ENCODE results near the gene MCM6. TPM values are rescaled to one million over a fixed set of nuclear protein-coding genes. Genes with fewer than 3 reads are reported as not detected.
"Not testable (repeated sequence)": the region's sequence is repeated elsewhere in the genome, so short reads cannot be mapped to it uniquely, and the experiment has no call there.

Gene MCM6
- polyA plus RNA-seq, 3 donors: 1.3 to 2.2 (median 1.7) TPM

DNA sequence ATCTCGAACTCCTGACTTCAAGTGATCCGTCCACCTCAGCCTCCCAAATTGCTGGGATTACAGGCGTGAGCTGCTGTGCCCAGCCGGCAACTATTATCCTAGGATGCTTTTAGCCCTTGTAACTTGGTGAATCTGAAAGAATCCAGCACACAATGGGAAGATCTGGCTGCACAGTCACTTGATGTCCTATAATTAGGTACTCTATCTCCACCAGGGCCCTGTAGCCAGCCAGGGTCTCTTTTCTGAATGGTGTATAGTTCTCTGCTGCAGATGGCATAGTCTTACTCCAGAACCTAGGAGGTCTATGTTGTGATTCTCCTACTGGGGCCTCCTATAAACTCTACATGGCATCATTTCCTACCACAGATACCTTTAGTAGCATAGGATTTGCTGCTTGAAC is 13.9 kb upstream of the MCM6 start:
- TF ChIP-seq, protein P1, sequence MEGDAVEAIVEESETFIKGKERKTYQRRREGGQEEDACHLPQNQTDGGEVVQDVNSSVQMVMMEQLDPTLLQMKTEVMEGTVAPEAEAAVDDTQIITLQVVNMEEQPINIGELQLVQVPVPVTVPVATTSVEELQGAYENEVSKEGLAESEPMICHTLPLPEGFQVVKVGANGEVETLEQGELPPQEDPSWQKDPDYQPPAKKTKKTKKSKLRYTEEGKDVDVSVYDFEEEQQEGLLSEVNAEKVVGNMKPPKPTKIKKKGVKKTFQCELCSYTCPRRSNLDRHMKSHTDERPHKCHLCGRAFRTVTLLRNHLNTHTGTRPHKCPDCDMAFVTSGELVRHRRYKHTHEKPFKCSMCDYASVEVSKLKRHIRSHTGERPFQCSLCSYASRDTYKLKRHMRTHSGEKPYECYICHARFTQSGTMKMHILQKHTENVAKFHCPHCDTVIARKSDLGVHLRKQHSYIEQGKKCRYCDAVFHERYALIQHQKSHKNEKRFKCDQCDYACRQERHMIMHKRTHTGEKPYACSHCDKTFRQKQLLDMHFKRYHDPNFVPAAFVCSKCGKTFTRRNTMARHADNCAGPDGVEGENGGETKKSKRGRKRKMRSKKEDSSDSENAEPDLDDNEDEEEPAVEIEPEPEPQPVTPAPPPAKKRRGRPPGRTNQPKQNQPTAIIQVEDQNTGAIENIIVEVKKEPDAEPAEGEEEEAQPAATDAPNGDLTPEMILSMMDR (IDR thresholded peaks at IDR 0.05): no peak
- Mint-ChIP-seq H3K36me3 (no peaks in the 10 kb centered on the region), H3K4me3 (no peak overlapping the region), H3K9me3 (peaks cover 3 to 14% (median 8%) of the 10 kb centered on the region in 7 donors), H3K27me3 (ENCODE audit: low read depth in 3 of 3) (peaks cover 0 to 3% (median 2%) of the 10 kb centered on the region in 3 donors), H3K4me1 (peaks cover 31% of the 10 kb centered on the region), H3K27ac (peak overlapping the region in 3 of 7 donors; percentile 30 to 88 (median 71))
- Histone ChIP-seq H3K4me1 (ENCODE audit: control insufficient read depth in 1 of 2, insufficient read depth in 2 of 2, low read length in 2 of 2) (peaks cover 34 to 35% of the 10 kb centered on the region in 2 donors), H3K27me3 (ENCODE audit: control insufficient read depth in 2 of 2, insufficient read depth in 2 of 2, low read length in 2 of 2) (no peaks in the 10 kb centered on the region), H4K20me1 (ENCODE audit: insufficient read depth, low read length) (no peaks in the 10 kb centered on the region), H3K9me3 (replicated peaks in 1 of 2; ENCODE audit: control insufficient read depth in 1 of 2, insufficient read depth in 1 of 2, low read length in 2 of 2) (peaks cover 0 to 9% of the 10 kb centered on the region in 2 donors), H2AFZ (ENCODE audit: insufficient read depth, low read depth, low read length, poor library complexity, severe bottlenecking) (no peak overlapping the region), H3K9ac (ENCODE audit: insufficient read depth, low read length, poor library complexity, severe bottlenecking) (no peak overlapping the region), H3K4me3 (replicated peaks in 1 of 3; ENCODE audit: low read depth in 2 of 3, low read length in 3 of 3) (no peak overlapping the region), H3K4me2 (replicated peaks; ENCODE audit: extremely low read depth, low read length, poor library complexity, severe bottlenecking) (no peak overlapping the region), H3K27ac (ENCODE audit: low read depth in 1 of 2, low read length in 2 of 2) (peak overlapping the region in 1 of 2 donors; percentile 17), H3K36me3 (replicated peaks in 1 of 2; ENCODE audit: control insufficient read depth in 1 of 2, insufficient read depth in 2 of 2, low read length in 2 of 2) (no peaks in the 10 kb centered on the region), H3K79me2 (ENCODE audit: insufficient read depth, low read length) (no peaks in the 10 kb centered on the region)
- 92% methylated on average over 2 of the region's 4 CpGs for WGBS (ENCODE audit: insufficient coverage)
- no peak for DNase-seq
- intact Hi-C loops (cut with micrococcal nuclease): no loop called here

DNA sequence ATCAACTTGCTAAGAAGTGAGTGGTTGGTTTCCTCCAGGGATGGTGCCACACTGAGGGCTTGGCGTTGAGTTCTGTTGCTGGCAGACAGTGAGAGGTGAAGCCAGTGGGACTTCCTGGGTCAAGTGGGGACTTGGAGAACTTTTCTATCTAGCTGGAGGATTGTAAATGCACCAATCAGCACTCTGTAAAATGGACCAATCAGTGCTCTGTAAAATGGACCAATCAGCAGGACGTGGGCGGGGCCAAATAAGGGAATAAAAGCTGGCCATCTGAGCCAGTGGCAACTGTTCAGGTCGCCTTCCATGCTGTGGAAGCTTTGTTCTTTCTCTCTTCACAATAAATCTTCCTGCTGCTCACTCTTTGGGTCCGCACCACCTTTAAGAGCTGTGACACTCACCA is 12.3 kb upstream of the MCM6 start:
- H3K36me3 ChIP-seq (replicated peaks in 1 of 2; ENCODE audit: control insufficient read depth in 1 of 2, insufficient read depth in 2 of 2, low read length in 2 of 2); H3K4me3 ChIP-seq (replicated peaks in 1 of 3; ENCODE audit: low read depth in 2 of 3, low read length in 3 of 3); H3K27ac ChIP-seq (ENCODE audit: low read depth in 1 of 2, low read length in 2 of 2); H3K36me3 Mint-ChIP-seq; H3K79me2 ChIP-seq (ENCODE audit: insufficient read depth, low read length); H2AFZ ChIP-seq (ENCODE audit: insufficient read depth, low read depth, low read length, poor library complexity, severe bottlenecking); H3K4me2 ChIP-seq (replicated peaks; ENCODE audit: extremely low read depth, low read length, poor library complexity, severe bottlenecking); H4K20me1 ChIP-seq (ENCODE audit: insufficient read depth, low read length); DNase-seq; H3K27ac Mint-ChIP-seq; H3K9ac ChIP-seq (ENCODE audit: insufficient read depth, low read length, poor library complexity, severe bottlenecking); H3K27me3 ChIP-seq (ENCODE audit: control insufficient read depth in 2 of 2, insufficient read depth in 2 of 2, low read length in 2 of 2); H3K27me3 Mint-ChIP-seq (ENCODE audit: low read depth in 3 of 3); H3K9me3 ChIP-seq (replicated peaks in 1 of 2; ENCODE audit: control insufficient read depth in 1 of 2, insufficient read depth in 1 of 2, low read length in 2 of 2); H3K4me3 Mint-ChIP-seq: not testable (repeated sequence)
- intact Hi-C loops (cut with micrococcal nuclease): loop anchor here in 1 of 2 donors (10.0 kb wide), 1 partner anchor 144 kb away; the partner anchor contains the start of gene UBXN4
- Mint-ChIP-seq H3K4me1 (peaks cover 28% of the 10 kb centered on the region), H3K9me3 (peaks cover 3 to 14% (median 8%) of the 10 kb centered on the region in 7 donors)
- H3K4me1 ChIP-seq (ENCODE audit: control insufficient read depth in 1 of 2, insufficient read depth in 2 of 2, low read length in 2 of 2): peaks cover 30 to 31% of the 10 kb centered on the region in 2 donors
- WGBS (ENCODE audit: insufficient coverage): 97% methylated on average over 4 of the region's 5 CpGs

Data from CD14-positive monocyte (primary cell).